Kidney glomerular epithelial cell (primary cell): ENCODE data around the gene TKT.
"Not testable (repeated sequence)": the region's sequence is repeated elsewhere in the genome, so short reads cannot be mapped to it uniquely, and the experiment has no call there.

ENCODE experiments used
- DNase-seq: peaks from one replicate; lab custom pipeline; 2025; lab: John Stamatoyannopoulos, UW

TKT gene

GRCh38 chr3:53259427-53260259 lies 3.8 kb upstream of the TKT start:
- no peak for DNase-seq

- DNase-seq: no peak
Measured at GRCh38 chr3:53258600-53259426, 3.0 kb upstream of the TKT start.

GRCh38 chr3:53257465-53257864 lies 1.6 kb upstream of the TKT start:
- DNase-seq: no peak

GRCh38 chr3:53256704-53257055 lies 858 bp upstream of the TKT start:
- no peak for DNase-seq

- DNase-seq: no peak
Measured at GRCh38 chr3:53255423-53255774, 423 bp downstream of the TKT start.

- DNase-seq: peak; percentile 54
Measured at GRCh38 chr3:53254509-53255422, 1.1 kb downstream of the TKT start.

- no peak for DNase-seq
Measured at GRCh38 chr3:53253707-53254508, 1.9 kb downstream of the TKT start.

- DNase-seq: not testable (repeated sequence)
Measured at GRCh38 chr3:53252947-53253322, 2.9 kb downstream of the TKT start.

GRCh38 chr3:53252096-53252946 lies 3.5 kb downstream of the TKT start:
- DNase-seq: no peak

GRCh38 chr3:53250881-53251605 lies 4.8 kb downstream of the TKT start:
- no peak for DNase-seq

- DNase-seq: no peak
Measured at GRCh38 chr3:53250453-53250852, 5.4 kb downstream of the TKT start.

GRCh38 chr3:53248161-53248560 lies 7.7 kb downstream of the TKT start:
- no peak for DNase-seq

GRCh38 chr3:53247619-53248018 lies 8.2 kb downstream of the TKT start:
- DNase-seq: no peak

- DNase-seq: no peak
Measured at GRCh38 chr3:53244271-53244670, 11.6 kb downstream of the TKT start.

GRCh38 chr3:53243785-53244184 lies 12.0 kb downstream of the TKT start:
- DNase-seq: no peak

- no peak for DNase-seq
Measured at GRCh38 chr3:53243165-53243564, 12.7 kb downstream of the TKT start.

- DNase-seq: no peak
Measured at GRCh38 chr3:53242642-53243041, 13.2 kb downstream of the TKT start.

GRCh38 chr3:53242155-53242554 lies 13.7 kb downstream of the TKT start:
- no peak for DNase-seq

GRCh38 chr3:53240989-53241972 lies 14.5 kb downstream of the TKT start:
- no peak for DNase-seq
